Type B pancreatic cell (in vitro differentiated cells): Measurements from ENCODE around the gene KISS1. TPM values are rescaled to one million over a fixed set of nuclear protein-coding genes. Genes with fewer than 3 reads are reported as not detected.
A peak's percentile ranks its signal among the peaks of the same experiment; 100 is the strongest.

ENCODE experiments used
- DNase-seq: peaks from one replicate; pipeline ENCODE4 v3.0.0; 2021; ENCODE audit warnings: mixed read lengths; ENCODE audit not compliant: unreplicated experiment; ENCODE audit errors: extremely low spot score
- H3K27ac Mint-ChIP-seq: 2 replicates; pipeline ENCODE4 v1.8.0; 2021; ENCODE audit warnings: mild to moderate bottlenecking, mixed read lengths
- H3K27me3 Mint-ChIP-seq: 2 replicates; pipeline ENCODE4 v1.8.0; 2021; ENCODE audit warnings: mixed read lengths
- H3K36me3 Mint-ChIP-seq: 2 replicates; pipeline ENCODE4 v1.8.0; 2021; ENCODE audit warnings: mixed read lengths
- H3K4me1 Mint-ChIP-seq: one replicate; pipeline ENCODE4 v1.8.0; 2021; ENCODE audit warnings: mixed read lengths; ENCODE audit not compliant: unreplicated experiment
- H3K4me3 Mint-ChIP-seq: 2 replicates; pipeline ENCODE4 v1.8.0; 2021; ENCODE audit warnings: mild to moderate bottlenecking, mixed read lengths
- H3K9me3 Mint-ChIP-seq: 2 replicates; pipeline ENCODE4 v1.8.0; 2021; ENCODE audit warnings: mixed read lengths
- total RNA-seq: library from RNA; stranded (reverse); gene quantifications from 2 replicates; pipeline ENCODE4 v1.2.1, GENCODE V29; 2021; ENCODE audit warnings: low replicate concordance
- TF ChIP-seq, protein P1 (sequence below): fragments of 200-600 bp; sonication (generic); conservative IDR thresholded peaks from 2 replicates; pipeline ENCODE4 v1.5.0; 2021; ENCODE audit warnings: antibody characterized with exemption, mild to moderate bottlenecking

The KISS1 gene
- total RNA-seq, 1 donor from 2014 or later: 0.48 TPM

GRCh38 chr1:204232526-204232925 is 36.2 kb upstream of the KISS1 start:
- Mint-ChIP-seq H3K4me3 (no peak overlapping the region), H3K27me3 (no peaks in the 10 kb centered on the region), H3K9me3 (peaks cover 5% of the 10 kb centered on the region), H3K4me1 (peaks cover under 1% of the 10 kb centered on the region), H3K27ac (no peak overlapping the region), H3K36me3 (peaks cover 47% of the 10 kb centered on the region)
- TF ChIP-seq, protein P1, sequence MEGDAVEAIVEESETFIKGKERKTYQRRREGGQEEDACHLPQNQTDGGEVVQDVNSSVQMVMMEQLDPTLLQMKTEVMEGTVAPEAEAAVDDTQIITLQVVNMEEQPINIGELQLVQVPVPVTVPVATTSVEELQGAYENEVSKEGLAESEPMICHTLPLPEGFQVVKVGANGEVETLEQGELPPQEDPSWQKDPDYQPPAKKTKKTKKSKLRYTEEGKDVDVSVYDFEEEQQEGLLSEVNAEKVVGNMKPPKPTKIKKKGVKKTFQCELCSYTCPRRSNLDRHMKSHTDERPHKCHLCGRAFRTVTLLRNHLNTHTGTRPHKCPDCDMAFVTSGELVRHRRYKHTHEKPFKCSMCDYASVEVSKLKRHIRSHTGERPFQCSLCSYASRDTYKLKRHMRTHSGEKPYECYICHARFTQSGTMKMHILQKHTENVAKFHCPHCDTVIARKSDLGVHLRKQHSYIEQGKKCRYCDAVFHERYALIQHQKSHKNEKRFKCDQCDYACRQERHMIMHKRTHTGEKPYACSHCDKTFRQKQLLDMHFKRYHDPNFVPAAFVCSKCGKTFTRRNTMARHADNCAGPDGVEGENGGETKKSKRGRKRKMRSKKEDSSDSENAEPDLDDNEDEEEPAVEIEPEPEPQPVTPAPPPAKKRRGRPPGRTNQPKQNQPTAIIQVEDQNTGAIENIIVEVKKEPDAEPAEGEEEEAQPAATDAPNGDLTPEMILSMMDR: no peak
- no peak for DNase-seq

- peaks cover 35% of the 10 kb centered on the region for H3K36me3 Mint-ChIP-seq
- DNase-seq: no peak
These were observed 33.9 kb upstream of the KISS1 start for GRCh38 chr1:204230211-204230610.

DNA sequence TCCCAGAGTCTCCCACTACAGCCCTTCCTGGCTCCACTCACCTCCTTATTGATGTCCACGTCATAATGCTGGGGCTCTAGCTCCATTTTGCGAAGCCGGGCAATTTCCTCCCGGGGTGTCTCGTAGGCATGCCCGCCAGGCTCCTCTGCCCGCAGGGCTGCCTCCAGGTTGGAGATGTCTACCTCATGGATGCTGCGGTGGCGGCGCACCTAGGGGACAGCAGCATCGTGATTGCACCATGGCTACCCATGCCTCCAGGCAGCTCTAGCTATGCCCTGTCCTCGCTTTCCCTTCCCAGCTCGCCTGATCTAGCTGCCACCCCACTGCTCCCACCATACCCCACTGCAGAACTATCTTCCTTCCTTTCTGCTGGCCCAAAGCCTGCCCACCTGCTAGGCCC is 32.6 kb upstream of the KISS1 start:
- no peaks in the 10 kb centered on the region for H3K27me3 Mint-ChIP-seq
- peak overlapping the region; percentile 35 for H3K27ac Mint-ChIP-seq

More at GRCh38 chr1:204230211-204230610, 33.9 kb upstream of the KISS1 start:
- no peak overlapping the region for H3K27ac Mint-ChIP-seq
- TF ChIP-seq, protein P1: no peak
- no peaks in the 10 kb centered on the region for H3K27me3 Mint-ChIP-seq
- no peaks in the 10 kb centered on the region for H3K9me3 Mint-ChIP-seq
- no peak overlapping the region for H3K4me3 Mint-ChIP-seq
- peaks cover 15% of the 10 kb centered on the region for H3K4me1 Mint-ChIP-seq

DNA sequence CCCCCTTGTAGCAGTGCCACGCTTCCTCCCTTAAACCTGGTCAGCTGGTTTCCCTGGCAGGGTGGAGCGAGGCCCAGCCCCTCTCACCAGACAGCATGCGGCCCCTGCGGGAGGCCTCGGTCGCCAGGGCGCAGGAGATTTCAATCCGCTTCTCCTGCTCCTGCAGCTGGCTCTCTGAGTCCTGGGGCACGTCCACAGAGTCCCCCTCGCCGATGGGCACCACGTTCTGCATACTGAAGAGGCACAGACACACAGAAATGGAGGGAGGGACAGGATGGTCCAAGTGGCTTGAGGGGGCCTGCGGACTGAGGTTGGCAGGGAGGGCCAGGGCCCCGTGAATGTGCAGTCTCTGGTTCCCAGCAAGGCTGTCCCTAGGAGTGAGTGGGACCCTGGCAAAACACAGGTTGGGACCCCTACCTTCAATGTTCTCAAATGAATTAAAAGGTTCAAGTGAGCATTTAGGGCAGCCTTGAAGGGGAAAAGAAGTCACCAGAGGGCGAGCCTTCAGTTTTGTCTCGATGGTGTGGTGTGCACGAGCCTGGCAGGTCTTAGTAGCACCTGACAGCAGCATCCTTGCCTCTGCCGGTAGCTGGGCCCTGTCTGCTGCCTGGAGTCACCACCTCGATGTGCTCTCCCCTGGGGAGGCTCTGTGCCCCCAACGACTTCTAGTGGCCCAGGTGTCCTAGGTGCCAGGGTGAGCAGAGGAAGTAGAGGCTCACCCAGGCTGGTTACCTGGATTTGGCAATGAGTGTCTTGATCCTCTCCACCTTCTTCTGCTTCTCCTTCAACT is 31.9 kb upstream of the KISS1 start:
- no peaks in the 10 kb centered on the region for H3K9me3 Mint-ChIP-seq
- no peaks in the 10 kb centered on the region for H3K27me3 Mint-ChIP-seq
- no peak overlapping the region for H3K27ac Mint-ChIP-seq
- peaks cover 25% of the 10 kb centered on the region for H3K36me3 Mint-ChIP-seq
- DNase-seq: no peak
- peaks cover 15% of the 10 kb centered on the region for H3K4me1 Mint-ChIP-seq
- TF ChIP-seq, protein P1: no peak
- no peak overlapping the region for H3K4me3 Mint-ChIP-seq

More for the DNA sequence above, 32.6 kb upstream of the KISS1 start:
- H3K4me3 Mint-ChIP-seq: no peak overlapping the region
- H3K4me1 Mint-ChIP-seq: peaks cover 15% of the 10 kb centered on the region
- H3K36me3 Mint-ChIP-seq: peaks cover 29% of the 10 kb centered on the region
- TF ChIP-seq, protein P1: no peak
- no peak for DNase-seq
- H3K9me3 Mint-ChIP-seq: no peaks in the 10 kb centered on the region

- Mint-ChIP-seq H3K27ac (no peak overlapping the region), H3K27me3 (no peaks in the 10 kb centered on the region), H3K36me3 (peaks cover 21% of the 10 kb centered on the region), H3K4me1 (peaks cover 15% of the 10 kb centered on the region), H3K4me3 (peak overlapping the region; percentile 8), H3K9me3 (no peaks in the 10 kb centered on the region)
- no peak for DNase-seq
- TF ChIP-seq, protein P1: no peak
These were observed 31.1 kb upstream of the KISS1 start for GRCh38 chr1:204227351-204227750.
